GM19438 (cell line): Measurements from ENCODE around the gene LDLRAD3.
"Not testable (repeated sequence)": the region's sequence is repeated elsewhere in the genome, so short reads cannot be mapped to it uniquely, and the experiment has no call there.

Source experiments
- ATAC-seq: cut with Tn5 transposase; IDR thresholded peaks from one replicate; pipeline ENCODE4 v1.9.1; 2021; ENCODE audit warnings: low read depth; ENCODE audit not compliant: unreplicated experiment

The LDLRAD3 gene

GRCh38 chr11:36037031-36037430 is 93.2 kb downstream of the LDLRAD3 start:
- no peak for ATAC-seq

GRCh38 chr11:36038541-36038940 is 94.7 kb downstream of the LDLRAD3 start:
- no peak for ATAC-seq

GRCh38 chr11:36039471-36039870 is 95.6 kb downstream of the LDLRAD3 start:
- ATAC-seq, result no peak

GRCh38 chr11:36041988-36042611 is 98.2 kb downstream of the LDLRAD3 start:
- no peak for ATAC-seq

GRCh38 chr11:36044636-36045035 is 100.8 kb downstream of the LDLRAD3 start:
- ATAC-seq, result no peak

GRCh38 chr11:36045945-36046344 is 102.1 kb downstream of the LDLRAD3 start:
- ATAC-seq, result not testable (repeated sequence)

GRCh38 chr11:36046932-36047331 is 103.1 kb downstream of the LDLRAD3 start:
- ATAC-seq, result no peak

- no peak for ATAC-seq
Measured at GRCh38 chr11:36047344-36047743, 103.5 kb downstream of the LDLRAD3 start.

- no peak for ATAC-seq
Measured at GRCh38 chr11:36048496-36049247, 104.8 kb downstream of the LDLRAD3 start.

- ATAC-seq, result no peak
Measured at GRCh38 chr11:36051235-36052144, 107.6 kb downstream of the LDLRAD3 start.

GRCh38 chr11:36053281-36053680 is 109.4 kb downstream of the LDLRAD3 start:
- no peak for ATAC-seq

GRCh38 chr11:36053862-36054261 is 110.0 kb downstream of the LDLRAD3 start:
- ATAC-seq, result no peak

GRCh38 chr11:36054628-36055027 is 110.8 kb downstream of the LDLRAD3 start:
- ATAC-seq, result no peak

- ATAC-seq, result no peak
Measured at GRCh38 chr11:36056160-36056751, 112.4 kb downstream of the LDLRAD3 start.

- no peak for ATAC-seq
Measured at GRCh38 chr11:36057379-36058042, 113.6 kb downstream of the LDLRAD3 start.

- ATAC-seq, result no peak
Measured at GRCh38 chr11:36059660-36060059, 115.8 kb downstream of the LDLRAD3 start.

- no peak for ATAC-seq
Measured at GRCh38 chr11:36060926-36061325, 117.1 kb downstream of the LDLRAD3 start.

GRCh38 chr11:36061471-36061870 is 117.6 kb downstream of the LDLRAD3 start:
- no peak for ATAC-seq

GRCh38 chr11:36062796-36063365 is 119.0 kb downstream of the LDLRAD3 start:
- ATAC-seq, result no peak

GRCh38 chr11:36065436-36065835 is 121.6 kb downstream of the LDLRAD3 start:
- no peak for ATAC-seq
